Panc1 (cell line): ENCODE data around the gene MAPKAPK3. TPM values are rescaled to one million over a fixed set of nuclear protein-coding genes. Genes with fewer than 3 reads are reported as not detected.

ENCODE experiments used
- ATAC-seq: fragments of 200-7000 bp; cut with Tn5 transposase; 2 replicates; pipeline ENCODE4 v1.9.1; 2020; ENCODE audit warnings: mild to moderate bottlenecking, moderate library complexity
- BruUV-seq: library from RNA; stranded (reverse); fragments of 400-500 nt; replicated peaks from 2 replicates; lab custom pipeline; 2021; lab: Mats Ljungman, UMichigan
- CTCF ChIA-PET: fragments of 300-600 bp; sonication (Branson Sonifier 250); formaldehyde crosslinking; loops from one replicate; lab custom pipeline; 2022; ENCODE audit warnings: antibody characterized with exemption; lab: Charles Lee
- POLR2A ChIA-PET: fragments of 300-600 bp; sonication (Branson Sonifier 250); formaldehyde crosslinking; loops from one replicate; lab custom pipeline; 2022; ENCODE audit warnings: antibody characterized with exemption; lab: Charles Lee
- DNase-seq: peaks from one replicate; pipeline ENCODE4 v3.0.0-alpha.2; 2010; ENCODE audit warnings: low read depth, low spot score
- H3K27ac ChIP-seq: 2 replicates; pipeline ENCODE4 v1.5.1; 2011; ENCODE audit warnings: mild to moderate bottlenecking, low read length, inconsistent platforms
- H3K27me3 ChIP-seq: fragments of 200-500 bp; sonication (Bioruptor generic); 2 replicates; pipeline ENCODE4 v1.6.0; 2014; ENCODE audit warnings: low read length, inconsistent platforms; ENCODE audit not compliant: control insufficient read depth, insufficient read depth
- H3K36me3 ChIP-seq: fragments of 200-500 bp; sonication (Bioruptor generic); 2 replicates; pipeline ENCODE4 v1.5.1; 2014; ENCODE audit warnings: inconsistent platforms, mild to moderate bottlenecking, low read length, moderate library complexity; ENCODE audit not compliant: control insufficient read depth, insufficient read depth
- H3K4me1 ChIP-seq: 2 replicates; pipeline ENCODE4 v1.5.1; 2011; ENCODE audit warnings: inconsistent platforms, mild to moderate bottlenecking, low read length, moderate library complexity; ENCODE audit not compliant: control insufficient read depth, insufficient read depth
- H3K4me3 ChIP-seq, 2 experiments: 2 replicates each; pipeline ENCODE4 v1.5.1; 2011 to 2012; ENCODE audit warnings: low read depth in 2 of 2, low read length in 2 of 2, mild to moderate bottlenecking in 2 of 2, inconsistent platforms in 1 of 2, moderate library complexity in 1 of 2
- H3K9me3 ChIP-seq: fragments of 200-500 bp; sonication (Bioruptor generic); 2 replicates; pipeline ENCODE4 v1.5.1; 2014; ENCODE audit warnings: low read depth, mild to moderate bottlenecking, inconsistent platforms, low read length, moderate library complexity; ENCODE audit not compliant: control insufficient read depth, insufficient read depth
- CTCF ChIP-seq: fragments of 450-650 bp; IDR thresholded peaks from 2 replicates; pipeline ENCODE4 v1.5.1; 2017; ENCODE audit warnings: mild to moderate bottlenecking
- POLR2AphosphoS5 ChIP-seq: IDR thresholded peaks from 2 replicates; pipeline ENCODE4 v1.6.1; 2012; ENCODE audit warnings: mild to moderate bottlenecking, low read depth, low read length, moderate library complexity
- REST ChIP-seq, 2 experiments: IDR thresholded peaks; 2 replicates each; pipeline ENCODE4 v1.6.1; 2011 to 2012; ENCODE audit warnings: low read depth in 2 of 2, control low read depth in 1 of 2, low read length in 1 of 2, mild to moderate bottlenecking in 1 of 2, moderate library complexity in 1 of 2; ENCODE audit not compliant: insufficient read depth in 1 of 2
- SIN3A ChIP-seq: IDR thresholded peaks from 2 replicates; pipeline ENCODE4 v1.6.1; 2012; ENCODE audit warnings: low read depth, mild to moderate bottlenecking, low read length, moderate library complexity, borderline replicate concordance; ENCODE audit not compliant: insufficient read depth
- TCF7L2 ChIP-seq: IDR thresholded peaks from 2 replicates; pipeline ENCODE4 v1.6.1; 2011; ENCODE audit warnings: mild to moderate bottlenecking, low read depth, low read length, inconsistent platforms
- in situ Hi-C: cut with HindIII; loops from 2 replicates; pipeline ENCODE4 v1.10.0; 2016; ENCODE audit warnings: low sequenced_read_pairs, low pct_unique_long_range_greater_than_20kb
- intact Hi-C: fragments of 100-400 bp; cut with micrococcal nuclease; formaldehyde crosslinking; loops from one replicate; pipeline ENCODE4 v1.10.0; 2022; ENCODE audit not compliant: unreplicated experiment
- total RNA-seq: library from RNA; stranded (reverse); gene quantifications from one replicate; pipeline ENCODE4 v1.2.1, GENCODE V29; 2021; ENCODE audit not compliant: unreplicated experiment

Gene MAPKAPK3
- total RNA-seq, 1 experiment from 2014 or later: 14.8 TPM

DNA sequence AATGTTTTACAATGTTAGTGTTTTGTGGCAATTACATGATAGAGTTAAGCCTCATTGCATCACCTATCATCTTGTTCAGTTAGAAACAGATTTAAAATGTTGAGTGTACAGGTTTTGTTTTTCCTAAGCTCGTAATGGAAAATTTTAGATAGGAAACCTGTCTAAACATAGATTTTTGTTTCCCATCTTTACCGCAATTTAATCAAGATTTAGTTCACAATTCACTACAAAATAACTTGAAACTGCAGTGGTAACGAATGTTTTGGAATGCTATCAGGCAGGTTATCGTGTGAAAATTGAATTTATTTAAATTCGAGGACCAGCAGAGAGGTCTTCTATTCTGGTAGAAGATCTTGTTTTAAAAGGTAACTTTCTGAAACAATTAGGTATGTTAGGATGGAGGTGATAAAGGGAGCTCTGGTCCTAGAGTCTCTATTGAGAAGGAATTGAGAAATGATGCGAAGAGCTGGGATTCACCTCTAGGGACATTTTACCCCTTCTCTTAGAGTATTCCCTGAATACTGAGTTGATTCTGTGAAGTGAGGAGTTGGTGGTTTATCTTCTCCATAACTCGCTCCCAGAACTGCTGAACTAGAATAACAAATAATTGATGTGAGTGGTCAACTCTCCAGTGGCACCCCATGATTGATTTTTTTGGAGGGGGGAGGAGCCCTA, 59.2 kb downstream of the MAPKAPK3 start:
- H3K4me1 ChIP-seq: no peaks in the 10 kb centered on the region; the same call in 1 of the 2 replicates
- H3K4me3 ChIP-seq: no peak overlapping the region
- H3K36me3 ChIP-seq: no peaks in the 10 kb centered on the region
- intact Hi-C loops (loop anchor here (10.0 kb wide), 1 partner anchor 699 kb away; no protein-coding TSS in a partner anchor), in situ Hi-C loops (no loop called here)
- no peak for ATAC-seq
- peaks cover 25% of the 10 kb centered on the region for H3K27me3 ChIP-seq
- ChIA-PET POLR2A (no interaction called here), CTCF (no interaction called here)
- BruUV-seq: no TSS peak
- TF ChIP-seq REST (IDR thresholded peaks at IDR 0.05; ENCODE audit: insufficient read depth in 1 of 2, low read depth in 2 of 2, low read length in 1 of 2) (no peak), POLR2AphosphoS5 (no peak), SIN3A (no peak), CTCF (no peak), TCF7L2 (no peak)
- no peak overlapping the region for H3K27ac ChIP-seq
- DNase-seq: no peak
- H3K9me3 ChIP-seq: no peaks in the 10 kb centered on the region

DNA sequence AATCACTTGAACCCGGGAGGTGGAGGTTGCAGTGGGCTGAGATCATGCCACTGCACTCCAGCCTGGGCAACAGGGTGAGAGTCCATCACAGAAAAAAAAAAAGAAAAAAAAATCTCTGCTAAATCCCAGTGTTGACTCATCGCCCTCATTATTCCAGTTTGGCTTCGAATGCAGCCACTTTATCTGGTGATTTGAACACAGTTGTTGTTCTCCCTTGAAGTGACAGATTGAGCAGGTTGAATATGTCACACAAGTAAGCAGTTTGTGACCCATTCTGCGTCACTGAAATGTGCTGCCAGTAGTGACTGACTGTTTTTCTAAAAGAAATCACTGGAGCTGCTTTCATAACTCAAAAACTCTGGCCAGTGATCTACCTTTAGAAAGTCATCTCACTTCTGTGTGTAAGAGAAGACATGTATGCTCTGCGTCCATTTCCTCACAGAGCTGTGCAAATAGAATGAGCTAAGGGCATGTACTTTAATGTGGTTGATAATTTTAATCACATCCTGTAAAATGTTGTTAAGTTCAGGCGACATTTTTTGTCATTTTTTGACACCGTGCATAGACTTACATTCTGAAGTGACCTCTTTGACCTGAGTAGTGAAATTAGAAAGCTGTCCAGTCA, 70.3 kb downstream of the MAPKAPK3 start:
- no peaks in the 10 kb centered on the region for H3K4me1 ChIP-seq
- ATAC-seq: no peak
- in situ Hi-C loops (no loop called here), intact Hi-C loops (no loop called here)
- no peaks in the 10 kb centered on the region for H3K9me3 ChIP-seq
- H3K4me3 ChIP-seq: no peak overlapping the region
- H3K36me3 ChIP-seq: no peaks in the 10 kb centered on the region
- no peak overlapping the region for H3K27ac ChIP-seq
- TF ChIP-seq CTCF: no peak
- no peak for TF ChIP-seq REST (IDR thresholded peaks at IDR 0.05; ENCODE audit: insufficient read depth in 1 of 2, low read depth in 2 of 2, low read length in 1 of 2)
- no peak for TF ChIP-seq TCF7L2
- TF ChIP-seq POLR2AphosphoS5: no peak
- TF ChIP-seq SIN3A: no peak
- ChIA-PET POLR2A (no interaction called here), CTCF (no interaction called here)
- no TSS peak for BruUV-seq
- H3K27me3 ChIP-seq: no peaks in the 10 kb centered on the region
- DNase-seq: no peak
